Measurements from ENCODE around the gene BLM.
A peak's percentile ranks its signal among the peaks of the same experiment; 100 is the strongest.
"Not testable (repeated sequence)": the region's sequence is repeated elsewhere in the genome, so short reads cannot be mapped to it uniquely, and the experiment has no call there.

BLM gene

DNA sequence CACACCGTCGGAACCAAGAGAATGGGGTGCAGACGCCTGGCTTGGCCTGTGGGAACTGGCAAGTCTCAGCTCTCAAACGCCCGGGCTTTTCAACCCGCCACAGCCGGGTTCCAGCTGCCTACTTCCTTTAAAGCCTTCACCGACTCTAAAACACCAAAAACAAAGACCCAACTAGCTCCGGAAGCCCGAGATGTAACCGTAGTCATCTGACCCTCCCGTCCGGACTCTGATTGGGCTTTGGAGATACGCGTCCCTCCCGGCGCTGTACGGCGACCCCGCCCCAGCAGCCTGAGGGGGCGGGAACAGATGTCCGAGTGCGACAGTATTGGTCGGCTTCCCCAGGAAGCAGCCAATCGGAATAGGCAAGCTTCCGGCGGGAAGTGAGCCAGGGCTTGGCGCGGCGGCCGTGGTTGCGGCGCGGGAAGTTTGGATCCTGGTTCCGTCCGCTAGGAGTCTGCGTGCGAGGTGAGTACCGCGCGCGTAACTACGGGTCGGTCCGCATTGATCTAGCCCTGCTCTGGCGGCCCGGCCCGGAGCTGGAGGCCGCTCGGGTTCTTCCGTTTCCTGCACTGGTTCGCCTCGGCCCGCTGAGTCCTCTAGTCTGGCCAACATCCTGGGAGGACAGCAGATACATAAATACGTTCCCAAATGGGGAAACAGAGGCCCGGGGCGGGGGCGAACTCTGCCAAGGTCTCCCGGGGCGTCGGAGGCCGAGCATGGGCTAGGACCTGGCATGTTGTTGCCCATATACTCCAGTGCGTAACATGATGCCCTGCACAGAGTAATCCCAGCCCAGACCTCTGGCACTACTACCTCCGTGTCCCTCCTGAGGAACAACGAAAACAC, at the start of gene BLM:
TSS of gene BLM (plus strand) at position 371 of the 846 bp plus-strand sequence. CDS start 30,047 bp downstream, outside the sequence.
- DNase-seq (ENCODE audit: low read depth in 2 of 2), result peak; percentile 90 to 94

DNA sequence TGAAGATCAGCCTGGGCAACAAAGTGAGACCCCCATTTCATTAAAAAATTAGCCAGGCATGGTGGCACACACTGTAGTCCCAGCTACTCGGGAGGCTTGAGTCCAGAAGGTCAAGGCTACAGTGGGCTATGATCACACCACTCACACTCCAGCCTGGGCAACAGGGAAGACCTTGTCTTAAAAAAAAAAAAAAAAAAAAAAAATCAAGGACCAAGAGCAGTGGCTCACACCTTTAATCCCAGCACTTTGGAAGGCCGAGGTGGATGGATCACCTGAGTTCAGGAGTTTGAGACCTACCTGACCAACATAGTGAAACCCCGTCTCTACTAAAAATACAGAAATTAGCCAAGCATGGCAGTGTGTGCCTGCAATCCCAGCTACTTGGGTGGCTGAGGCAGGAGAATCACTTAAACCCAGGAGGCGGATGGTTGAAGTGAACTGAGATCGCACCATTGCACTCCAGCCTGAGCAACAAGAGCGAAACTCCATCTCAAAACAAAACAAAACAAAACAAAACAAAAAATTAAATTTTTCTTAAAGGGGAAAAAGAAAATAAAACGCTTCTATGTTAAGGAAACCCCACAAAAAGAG, 49.3 kb upstream of the BLM start:
- not testable (repeated sequence) for DNase-seq (ENCODE audit: low read depth in 2 of 2)

DNA sequence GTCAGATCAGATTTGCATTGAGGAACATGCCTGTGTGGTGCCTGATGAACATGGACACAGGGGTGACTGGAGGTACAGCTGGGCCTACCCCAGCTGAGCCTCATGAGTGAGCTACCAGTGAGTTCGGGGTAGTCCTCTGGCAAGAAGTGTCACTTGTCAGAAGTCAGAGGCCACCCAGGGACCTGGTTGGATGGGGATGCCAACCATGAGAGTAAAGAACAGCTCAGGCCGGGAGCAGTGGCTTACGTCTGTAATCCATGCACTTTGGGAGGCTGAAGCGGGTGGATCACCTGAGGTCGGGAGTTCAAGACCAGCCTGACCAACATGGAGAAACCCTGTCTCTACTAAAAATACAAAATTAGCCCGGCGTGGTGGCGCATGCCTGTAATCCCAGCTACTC, 46.5 kb upstream of the BLM start:
- not testable (repeated sequence) for DNase-seq (ENCODE audit: low read depth in 2 of 2)

DNA sequence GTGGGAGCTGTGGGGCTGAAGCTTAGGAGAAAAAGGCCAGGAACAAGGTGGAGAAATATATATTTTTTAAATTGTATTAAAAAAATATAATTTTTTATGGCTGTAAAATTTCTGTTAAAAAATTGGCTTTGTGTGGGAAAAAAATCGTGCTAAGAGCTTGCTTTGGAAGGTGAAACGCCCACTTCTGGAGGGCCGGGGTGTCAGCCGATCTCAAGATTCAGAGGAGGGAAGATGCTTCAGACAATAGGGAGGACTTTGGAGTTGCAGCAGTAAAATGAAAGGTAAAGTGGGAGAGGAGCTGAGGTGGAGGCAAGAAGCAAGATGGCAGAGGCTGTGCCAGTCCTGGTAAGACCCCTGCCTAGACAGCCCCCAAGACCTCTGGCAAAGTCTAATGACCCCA, 45.9 kb upstream of the BLM start:
- no peak for DNase-seq (ENCODE audit: low read depth in 2 of 2)

DNA sequence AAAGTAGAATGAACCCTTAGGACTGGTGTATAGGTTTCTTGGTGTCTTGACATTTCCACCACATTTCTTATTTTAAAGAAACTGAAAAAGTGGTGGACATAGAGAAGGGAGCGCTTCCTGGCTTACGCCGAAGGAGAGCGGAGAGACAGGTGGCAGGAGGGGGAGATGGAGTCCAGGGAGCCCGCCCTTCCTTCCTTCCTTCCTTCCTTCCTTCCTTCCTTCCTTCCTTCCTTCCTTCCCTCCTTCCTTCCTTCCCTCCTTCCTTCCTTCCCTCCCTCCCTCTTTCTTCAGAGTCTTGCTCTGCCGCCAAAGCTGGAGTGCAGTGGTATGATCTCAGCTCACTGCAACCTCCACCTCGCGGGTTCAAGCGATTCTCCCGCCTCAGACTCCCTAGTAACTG, 43.8 kb upstream of the BLM start:
- DNase-seq (ENCODE audit: low read depth in 2 of 2), result not testable (repeated sequence)

DNA sequence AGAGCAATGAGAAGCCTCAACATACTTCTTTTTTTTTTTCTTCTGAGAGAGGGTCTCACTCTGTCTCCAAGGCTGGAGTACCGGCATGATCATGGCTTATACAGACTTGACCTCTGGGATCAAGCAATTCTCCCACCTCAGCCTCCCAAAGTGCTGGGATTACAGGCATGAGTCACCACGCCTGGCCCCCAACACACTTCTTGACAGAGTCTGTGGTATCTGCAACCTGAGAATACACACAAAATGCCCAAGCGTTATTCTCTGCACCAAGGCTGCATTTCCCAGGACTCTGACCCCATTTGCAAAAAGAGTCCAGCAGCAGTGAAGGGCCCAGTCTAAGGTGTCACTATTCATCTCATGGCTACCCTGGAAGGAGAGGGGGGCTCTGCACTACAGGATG, 42.7 kb upstream of the BLM start:
- no peak for DNase-seq (ENCODE audit: low read depth in 2 of 2)

DNA sequence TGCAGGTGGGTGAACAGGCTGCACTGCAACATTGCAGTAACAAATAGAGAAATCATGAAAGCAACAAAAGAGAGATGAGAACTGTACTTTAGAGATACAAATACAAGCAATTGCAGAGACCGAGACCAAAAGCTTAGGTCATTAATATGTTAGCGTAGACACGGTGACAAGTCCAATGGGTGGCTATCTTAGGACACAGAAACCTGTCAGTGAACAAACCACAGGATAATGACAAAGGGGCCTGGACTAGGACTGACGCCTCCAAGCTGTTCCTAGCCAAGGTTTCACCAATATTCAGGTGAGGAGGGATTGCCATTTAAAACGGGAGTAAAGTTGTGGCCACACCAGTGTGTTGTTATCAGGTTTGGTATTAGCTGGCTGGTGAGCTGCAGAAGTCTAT, 41.7 kb upstream of the BLM start:
- DNase-seq (ENCODE audit: low read depth in 2 of 2), result no peak

DNA sequence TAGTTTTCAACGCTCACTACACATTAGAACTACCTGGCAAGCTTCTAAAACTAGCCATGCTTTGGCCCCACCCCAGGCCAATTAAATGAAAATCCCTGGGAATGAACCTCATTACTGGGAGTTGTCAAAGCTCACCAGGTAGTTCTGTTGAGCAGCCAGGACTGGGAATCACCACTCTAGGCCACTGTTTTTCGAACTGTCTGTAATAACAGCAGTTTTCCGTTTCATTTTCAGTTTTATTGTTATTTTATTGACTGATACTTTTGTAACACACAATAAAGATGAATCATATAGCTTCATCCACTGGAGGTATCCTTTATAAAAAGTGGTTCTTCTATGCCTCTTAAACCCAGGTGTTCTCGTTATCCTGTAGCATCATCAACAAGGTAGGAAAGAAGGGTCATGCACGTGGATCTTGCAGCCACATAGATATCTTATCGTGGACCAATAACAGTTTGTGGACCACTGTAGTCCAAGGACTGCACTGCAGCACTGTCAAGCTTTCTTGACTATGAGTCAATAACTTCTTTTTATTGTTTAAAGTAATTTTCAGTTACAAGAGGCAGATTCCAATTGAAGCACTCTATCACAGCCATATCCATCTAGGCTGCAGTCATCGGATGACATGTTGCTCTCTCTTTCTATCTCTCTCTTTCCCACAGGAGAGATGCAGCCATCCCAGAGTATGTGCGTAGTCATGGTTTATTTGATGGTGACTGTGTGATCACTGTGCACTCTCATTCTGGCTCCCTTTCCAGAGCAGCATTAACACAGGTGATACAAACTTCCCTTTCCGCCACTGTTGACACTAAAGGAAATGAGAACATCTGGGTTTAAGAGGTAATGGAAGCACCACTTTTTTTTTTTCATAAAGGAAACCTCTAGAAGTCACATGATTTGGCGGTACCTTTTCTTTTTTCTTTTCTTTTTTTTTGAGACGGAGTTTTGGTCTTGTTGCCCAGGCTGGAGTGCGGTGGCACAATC, 39.0 kb upstream of the BLM start:
- no peak for DNase-seq (ENCODE audit: low read depth in 2 of 2)

DNA sequence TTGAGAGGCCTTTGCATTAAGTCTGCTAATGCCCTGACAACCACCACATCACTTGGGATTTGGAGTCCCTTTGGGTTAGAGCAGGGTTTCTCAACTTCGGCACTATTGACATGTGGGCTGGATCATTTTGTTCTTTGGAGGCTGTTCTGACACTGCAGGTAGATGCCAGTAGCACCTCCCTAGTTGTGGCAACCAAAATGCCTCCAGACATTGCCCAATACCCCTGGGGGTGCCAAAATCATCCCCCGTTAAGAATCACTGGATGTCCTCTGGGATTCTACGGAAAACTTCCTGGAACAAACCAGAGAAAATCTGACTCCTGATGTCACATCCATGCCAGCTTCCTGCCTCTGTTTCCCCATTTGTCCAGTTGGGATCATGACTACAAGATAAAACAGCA, 37.2 kb upstream of the BLM start:
- no peak for DNase-seq (ENCODE audit: low read depth in 2 of 2)

DNA sequence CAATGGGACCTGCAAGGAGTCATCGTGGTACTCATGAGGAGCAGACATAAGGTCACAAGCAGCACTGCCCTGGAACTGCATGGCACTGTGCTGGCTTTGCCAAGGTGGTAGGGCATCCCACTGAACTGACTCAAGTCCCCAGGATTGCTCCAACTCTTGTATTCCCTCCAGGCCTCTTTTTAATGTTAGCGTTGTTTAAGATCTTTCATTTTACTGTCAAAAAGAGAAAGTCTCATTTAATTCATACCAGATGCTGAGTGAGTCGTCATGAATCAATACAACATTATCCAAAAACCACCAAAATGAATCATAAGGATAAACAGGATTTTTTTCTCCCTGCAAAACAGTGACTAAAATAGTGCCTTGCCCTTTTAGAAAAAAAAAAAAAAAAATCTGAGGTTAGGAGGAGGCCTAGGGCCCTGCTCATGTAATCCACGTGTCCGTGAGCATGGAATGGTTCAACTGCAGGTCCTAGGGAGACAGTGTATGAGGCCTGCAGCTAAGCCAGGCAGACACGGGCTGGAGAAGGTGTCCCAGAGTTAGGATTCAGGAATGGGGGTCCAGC, 36.7 kb upstream of the BLM start:
- DNase-seq (ENCODE audit: low read depth in 2 of 2), result no peak

DNA sequence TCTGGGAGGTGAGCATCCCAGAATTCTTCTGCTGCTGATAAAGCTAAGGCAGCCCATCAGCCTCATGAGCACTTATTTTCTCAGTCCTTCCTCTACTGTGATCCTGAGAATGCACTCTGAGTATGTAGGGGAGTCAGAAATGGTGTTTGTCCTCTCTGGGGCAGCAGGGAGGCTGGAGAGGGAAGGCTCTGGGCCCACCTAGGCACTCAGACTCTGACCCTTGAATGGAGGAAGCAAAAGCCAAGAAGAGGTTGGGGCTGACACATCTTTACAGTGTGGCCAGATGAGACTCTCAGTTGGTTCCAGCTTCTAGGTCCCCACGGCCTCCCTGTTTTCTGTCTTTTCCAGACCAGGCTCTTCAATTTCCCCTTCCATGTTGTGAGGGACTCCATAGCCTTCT, 36.1 kb upstream of the BLM start:
- no peak for DNase-seq (ENCODE audit: low read depth in 2 of 2)

DNA sequence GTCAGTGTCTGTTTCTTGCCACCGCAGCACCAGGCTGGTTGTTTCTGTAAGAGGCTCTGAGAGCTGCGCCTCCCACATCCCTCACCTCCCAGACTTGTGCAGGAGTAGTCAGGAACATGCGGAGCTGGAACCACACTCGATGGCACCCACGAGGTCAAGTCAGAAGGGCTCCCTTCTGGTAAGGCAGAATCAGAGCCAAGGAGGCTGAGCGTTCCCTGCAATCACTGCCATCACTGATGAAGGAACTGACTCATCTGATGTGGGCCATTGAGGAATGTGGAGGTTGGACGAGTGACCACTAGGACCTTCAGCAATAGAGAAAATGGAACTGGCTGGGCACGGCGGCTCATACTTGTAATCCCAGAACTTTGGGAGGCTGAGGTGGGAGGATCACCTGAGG, 35.7 kb upstream of the BLM start:
- DNase-seq (ENCODE audit: low read depth in 2 of 2), result no peak

DNA sequence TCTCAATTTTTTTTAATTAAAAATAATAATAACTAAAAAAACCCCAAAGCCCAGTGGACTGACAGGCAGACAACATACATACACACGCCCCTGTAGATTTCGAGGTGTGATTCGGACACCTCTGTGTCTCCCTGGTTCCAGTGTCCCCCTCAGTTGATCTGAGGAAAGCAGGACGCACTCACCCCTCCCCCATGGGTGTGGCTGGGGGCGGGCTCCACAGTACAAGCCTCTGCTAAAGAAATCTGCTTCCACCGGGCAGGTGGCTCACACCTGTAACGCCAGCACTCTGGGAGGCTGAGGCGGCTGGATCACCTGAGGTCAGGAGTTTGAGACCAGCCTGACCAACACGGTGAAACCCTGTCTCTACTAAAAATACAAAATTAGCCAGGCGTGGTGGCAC, 33.8 kb upstream of the BLM start:
- no peak for DNase-seq (ENCODE audit: low read depth in 2 of 2)

DNA sequence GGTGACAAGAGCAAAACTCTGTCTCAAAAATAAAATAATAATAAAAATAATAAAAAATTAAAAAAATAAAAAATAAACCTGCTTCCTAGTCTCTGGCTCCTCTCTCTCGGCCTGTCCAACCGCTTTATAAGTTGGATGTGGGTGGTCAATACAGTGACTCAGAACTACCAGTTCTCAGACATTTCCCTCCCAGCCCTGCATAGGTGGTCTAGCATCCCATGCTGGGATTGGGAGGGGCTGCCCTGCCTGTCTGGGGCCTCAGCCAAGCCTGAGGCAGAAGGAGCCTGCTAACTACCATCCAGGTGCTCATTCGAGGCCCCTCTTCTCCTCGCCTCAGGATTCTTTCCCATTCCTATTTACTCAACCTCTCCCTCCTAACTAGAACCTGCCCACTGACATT, 33.3 kb upstream of the BLM start:
- no peak for DNase-seq (ENCODE audit: low read depth in 2 of 2)

DNA sequence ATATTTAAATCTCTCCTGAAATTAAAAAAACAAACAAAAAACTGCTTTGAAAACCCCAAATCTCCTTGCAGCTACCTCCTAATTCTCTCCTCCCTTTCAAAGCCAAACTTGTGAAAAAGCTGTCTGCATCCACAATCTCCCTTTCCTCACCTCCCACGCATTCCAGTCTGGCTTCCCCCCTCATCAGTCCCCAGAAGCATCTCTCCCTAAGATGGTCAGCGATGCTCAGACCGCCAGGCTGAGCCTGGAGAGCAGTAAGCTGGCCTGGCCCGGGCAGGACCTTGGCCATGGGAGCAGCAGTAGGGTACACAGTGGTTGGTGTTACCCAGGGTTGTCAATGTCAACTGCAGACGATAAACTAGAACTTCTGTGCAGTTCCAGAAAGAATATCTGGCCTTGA, 32.9 kb upstream of the BLM start:
- no peak for DNase-seq (ENCODE audit: low read depth in 2 of 2)

DNA sequence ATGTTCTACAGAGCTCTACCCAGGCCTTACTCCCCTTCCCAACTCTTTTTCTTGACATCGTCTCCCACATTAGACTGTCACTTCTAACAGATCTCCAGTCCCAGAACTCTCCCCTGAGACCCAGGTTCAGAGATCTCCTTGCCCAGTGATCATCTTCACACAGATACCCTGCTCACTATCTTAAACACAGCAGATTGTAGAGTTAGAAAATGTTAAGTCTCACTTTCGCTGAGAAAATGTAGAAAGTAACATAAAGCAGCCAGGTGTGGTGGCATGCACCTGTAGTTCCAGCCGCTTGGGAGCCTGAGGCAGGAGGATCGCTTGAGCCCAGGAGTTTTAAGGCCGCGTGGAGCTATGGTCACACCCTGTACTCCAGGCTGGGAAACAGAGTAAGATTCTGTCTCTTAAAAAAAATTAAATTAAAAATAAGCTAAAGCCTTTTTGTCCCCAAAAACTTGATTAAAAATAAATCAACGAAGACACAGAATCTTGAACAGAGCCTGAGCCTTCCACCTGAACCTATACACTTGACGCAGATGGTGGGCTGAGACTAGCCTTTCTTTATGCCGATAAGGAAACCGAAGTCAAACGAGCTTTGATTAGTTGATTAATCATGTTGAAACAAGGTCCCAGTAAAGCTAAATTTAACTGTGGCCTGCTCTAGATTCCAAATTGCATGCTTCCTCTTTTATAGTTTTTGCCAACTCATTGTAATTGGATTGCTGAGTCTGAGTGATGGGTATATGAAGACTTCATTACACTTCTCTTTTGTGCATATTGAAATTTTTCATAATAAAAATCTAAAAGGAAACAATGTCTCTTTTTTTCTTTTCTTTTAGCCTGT, 31.3 kb upstream of the BLM start:
- DNase-seq (ENCODE audit: low read depth in 2 of 2), result no peak

DNA sequence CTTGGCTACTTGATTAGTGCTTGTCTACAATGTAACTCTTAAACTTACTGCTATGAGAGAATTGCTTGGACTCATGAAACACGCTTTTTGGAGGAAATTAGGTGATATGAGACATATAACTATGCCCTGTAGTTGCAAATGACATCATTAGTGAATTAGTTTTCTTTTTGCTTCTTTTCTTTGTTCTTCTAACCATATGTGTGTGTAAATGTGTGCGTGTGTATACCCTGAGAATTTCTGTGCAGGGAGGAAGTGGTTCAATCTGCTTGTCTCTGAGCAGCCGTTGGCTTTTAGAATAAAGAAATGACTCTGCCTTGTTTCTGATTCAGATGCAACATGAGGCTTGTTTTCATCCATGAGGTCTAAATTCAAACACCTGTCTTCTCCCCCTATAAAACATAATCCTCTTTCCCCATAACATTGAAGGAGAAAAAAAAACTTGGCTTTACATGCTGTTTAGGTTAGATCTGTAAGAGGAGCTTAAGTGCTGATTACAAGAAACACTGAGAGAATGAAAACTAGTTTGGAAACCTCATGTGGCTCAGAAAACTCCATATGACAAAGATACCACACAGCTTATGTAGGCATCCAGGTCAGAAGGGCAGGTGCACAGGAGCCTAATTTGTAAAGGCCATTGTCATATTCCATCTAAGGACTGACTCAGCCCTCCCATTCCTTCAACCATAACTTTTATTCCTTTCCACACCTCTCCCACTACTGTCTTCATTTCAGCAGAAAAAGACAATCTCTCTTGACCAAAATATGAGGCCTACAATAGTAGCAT, 30.5 kb upstream of the BLM start:
- DNase-seq (ENCODE audit: low read depth in 2 of 2), result peak in 1 of 2 donors; percentile 8

DNA sequence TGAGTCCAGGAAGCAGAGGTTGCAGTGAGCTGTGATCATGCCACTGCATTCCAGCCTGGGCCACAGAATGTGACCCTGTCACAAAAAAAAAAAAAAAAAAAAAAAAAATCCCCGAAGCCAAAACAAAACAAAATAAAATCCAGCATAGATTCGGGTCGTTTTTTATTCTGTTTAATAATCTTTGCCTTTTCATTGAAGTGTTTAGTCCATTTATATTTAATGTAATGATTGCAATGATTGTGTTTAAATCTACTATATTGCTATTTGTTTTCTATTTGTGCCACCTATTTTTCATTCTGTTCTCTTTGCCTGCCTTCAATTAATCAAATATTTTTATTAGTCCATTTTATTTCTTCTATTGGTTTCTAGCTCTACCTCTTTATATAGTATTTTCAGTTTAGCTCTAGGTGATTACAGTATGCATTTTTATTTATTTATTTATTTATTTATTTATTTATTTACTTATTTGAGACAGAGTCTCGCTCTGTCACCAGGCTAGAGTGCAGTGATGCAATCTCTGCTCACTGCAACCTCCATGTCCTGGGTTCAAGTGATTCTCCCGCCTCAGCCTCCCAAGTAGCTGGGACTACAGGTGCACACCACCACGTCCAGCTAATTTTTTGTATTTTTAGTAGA, 27.7 kb upstream of the BLM start:
- not testable (repeated sequence) for DNase-seq (ENCODE audit: low read depth in 2 of 2)

DNA sequence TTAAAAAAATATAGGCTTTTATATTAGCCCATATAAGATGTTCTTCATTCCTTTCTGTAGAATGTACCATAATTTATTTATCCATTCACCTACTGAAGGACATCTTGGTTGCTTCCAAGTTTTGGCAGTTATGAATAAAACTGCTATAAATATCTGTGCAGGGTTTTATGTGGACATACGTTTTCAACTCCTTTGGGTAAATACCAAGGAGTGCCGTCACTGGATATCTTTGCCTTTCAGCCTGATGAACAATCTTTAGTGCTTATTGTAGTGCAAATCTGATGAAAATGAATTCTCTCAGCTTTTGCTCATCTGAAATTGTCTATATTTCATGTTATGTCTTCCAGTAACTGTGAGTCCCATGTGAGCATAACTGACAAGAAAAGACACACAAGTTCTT, 26.6 kb upstream of the BLM start:
- DNase-seq (ENCODE audit: low read depth in 2 of 2), result no peak

DNA sequence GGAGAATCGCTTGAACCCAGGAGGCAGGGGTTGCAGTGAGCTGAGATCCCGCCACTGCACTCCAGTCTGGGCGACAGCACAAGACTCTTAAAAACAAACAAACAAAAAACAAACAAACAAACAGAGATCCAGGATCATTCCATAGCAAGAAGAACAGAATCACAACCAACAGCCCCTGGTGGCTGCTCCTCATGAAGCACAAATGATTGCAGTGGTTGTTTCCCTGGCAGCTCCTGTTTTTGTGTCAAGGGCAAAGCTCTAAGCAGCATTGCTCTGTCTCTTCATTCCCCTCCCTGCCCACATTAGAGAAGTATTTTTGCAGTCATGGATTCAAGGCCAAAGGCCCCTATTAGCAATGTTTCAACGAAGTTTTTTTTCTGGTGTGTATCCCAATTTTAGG, 25.8 kb upstream of the BLM start:
- no peak for DNase-seq (ENCODE audit: low read depth in 2 of 2)

Measured in stimulated activated CD8-positive, alpha-beta memory T cell treated with anti-CD3 and anti-CD28 coated beads, Interleukin-15, amount 100 ng/mL, for 48 hours (primary cell).